WTC11 (cell line): Measurements from ENCODE around the gene DCTD. TPM values are rescaled to one million over a fixed set of nuclear protein-coding genes. Genes with fewer than 3 reads are reported as not detected.

Source experiments
- ATAC-seq: fragments of 200-7000 bp; cut with Tn5 transposase; 2 replicates; pipeline ENCODE4 v1.10.0; 2021; ENCODE audit warnings: mild to moderate bottlenecking, moderate library complexity
- CTCF ChIA-PET: fragments of 300-600 bp; sonication (Branson Sonifier 250); formaldehyde crosslinking; loops from one replicate; lab custom pipeline; 2021; ENCODE audit warnings: antibody characterized with exemption; lab: Charles Lee
- POLR2A ChIA-PET: fragments of 350-600 bp; sonication (Branson Sonifier 250); formaldehyde crosslinking; loops from one replicate; lab custom pipeline; 2021; ENCODE audit warnings: antibody characterized with exemption; lab: Charles Lee
- DNase-seq: peaks from one replicate; pipeline ENCODE4 v3.0.0; 2021; ENCODE audit warnings: low spot score
- H3K27ac Mint-ChIP-seq: 2 replicates; pipeline ENCODE4 v1.8.0; 2021; ENCODE audit warnings: mixed read lengths
- H3K27me3 Mint-ChIP-seq: 2 replicates; pipeline ENCODE4 v1.8.0; 2021; ENCODE audit warnings: low read depth, mild to moderate bottlenecking, moderate library complexity, mixed read lengths
- H3K36me3 Mint-ChIP-seq: 2 replicates; pipeline ENCODE4 v1.8.0; 2021; ENCODE audit warnings: mixed read lengths
- H3K4me1 Mint-ChIP-seq: 2 replicates; pipeline ENCODE4 v1.8.0; 2022; ENCODE audit warnings: mixed read lengths
- H3K4me3 Mint-ChIP-seq: 2 replicates; pipeline ENCODE4 v1.8.0; 2021; ENCODE audit warnings: mild to moderate bottlenecking, moderate library complexity, mixed read lengths
- H3K9me3 Mint-ChIP-seq: 2 replicates; pipeline ENCODE4 v1.8.0; 2021; ENCODE audit warnings: mixed read lengths
- ATF1 ChIP-seq: sonication (generic); formaldehyde crosslinking; IDR thresholded peaks from 2 replicates; pipeline ENCODE4 v1.8.1; 2023; ENCODE audit warnings: mild to moderate bottlenecking, moderate library complexity, missing genetic modification reagents
- CREM ChIP-seq: sonication (generic); formaldehyde crosslinking; IDR thresholded peaks from 2 replicates; pipeline ENCODE4 v1.8.1; 2022; ENCODE audit warnings: mild to moderate bottlenecking, missing genetic modification reagents, moderate library complexity
- FOXK1 ChIP-seq: sonication (generic); formaldehyde crosslinking; IDR thresholded peaks from 2 replicates; pipeline ENCODE4 v1.8.0; 2022; ENCODE audit warnings: mild to moderate bottlenecking, moderate library complexity, missing genetic modification reagents
- NFE2L1 ChIP-seq: sonication (generic); formaldehyde crosslinking; IDR thresholded peaks from 2 replicates; pipeline ENCODE4 v1.8.1; 2023; ENCODE audit warnings: missing genetic modification reagents
- NFYB ChIP-seq: sonication (generic); formaldehyde crosslinking; conservative IDR thresholded peaks from 2 replicates; pipeline ENCODE4 v1.8.0; 2022; ENCODE audit warnings: low read depth, missing genetic modification reagents
- OVOL2 ChIP-seq: fragments of 250-450 bp; sonication (Bioruptor Pico); IDR thresholded peaks from 2 replicates; pipeline ENCODE4 v1.9.0; 2021; ENCODE audit warnings: mild to moderate bottlenecking, borderline replicate concordance
- SMAD4 ChIP-seq: sonication (generic); formaldehyde crosslinking; IDR thresholded peaks from 2 replicates; pipeline ENCODE4 v1.8.0; 2022; ENCODE audit warnings: mild to moderate bottlenecking, missing genetic modification reagents
- ZNF423 ChIP-seq: fragments of 250-450 bp; sonication (Bioruptor Pico); IDR thresholded peaks from 2 replicates; pipeline ENCODE4 v2.1.2; 2022; ENCODE audit warnings: mild to moderate bottlenecking, moderate library complexity
- total RNA-seq: library from RNA; stranded (reverse); gene quantifications from 3 replicates; pipeline ENCODE4 v1.2.3, GENCODE V29; 2021
- TF ChIP-seq, protein P1 (sequence below): fragments of 250-450 bp; sonication (Bioruptor Pico); IDR thresholded peaks from 2 replicates; pipeline ENCODE4 v1.9.0; 2021; ENCODE audit warnings: mild to moderate bottlenecking, borderline replicate concordance
- TF ChIP-seq, protein P2 (sequence below): fragments of 250-450 bp; sonication (Bioruptor Pico); IDR thresholded peaks from 2 replicates; pipeline ENCODE4 v1.9.0; 2021; ENCODE audit warnings: mild to moderate bottlenecking
- TF ChIP-seq, protein P3 (sequence below): fragments of 250-450 bp; sonication (Bioruptor Pico); IDR thresholded peaks from 2 replicates; pipeline ENCODE4 v1.9.0; 2021; ENCODE audit warnings: moderate library complexity, mild to moderate bottlenecking, inconsistent platforms, borderline replicate concordance

The DCTD gene
- total RNA-seq, 1 experiment from 2014 or later, result 56.8 TPM

DNA sequence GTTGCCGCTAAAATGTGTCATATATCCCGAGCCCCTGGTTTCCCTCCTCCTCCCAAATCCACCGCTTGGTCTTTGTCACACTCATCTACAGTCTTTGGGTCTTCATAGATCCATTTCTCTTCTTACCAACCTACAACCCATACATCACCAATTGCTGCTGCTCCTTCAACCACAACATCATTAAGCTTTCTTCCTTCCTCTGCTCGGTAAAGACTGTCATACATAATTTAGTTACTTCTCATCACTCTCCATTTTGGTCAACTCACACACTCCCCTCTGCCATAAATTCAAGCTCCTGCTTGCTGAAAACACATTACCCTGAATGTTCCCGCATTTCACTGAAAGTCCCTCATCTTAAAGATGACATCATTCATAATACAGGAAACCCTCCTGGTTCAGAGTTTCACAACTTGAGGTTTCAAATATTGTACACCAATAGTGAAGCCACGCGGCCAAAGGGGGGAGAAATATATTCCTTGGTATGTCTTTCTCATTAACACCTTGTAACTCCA lies 1.7 kb upstream of the DCTD start (continued):
- TF ChIP-seq, protein P1, sequence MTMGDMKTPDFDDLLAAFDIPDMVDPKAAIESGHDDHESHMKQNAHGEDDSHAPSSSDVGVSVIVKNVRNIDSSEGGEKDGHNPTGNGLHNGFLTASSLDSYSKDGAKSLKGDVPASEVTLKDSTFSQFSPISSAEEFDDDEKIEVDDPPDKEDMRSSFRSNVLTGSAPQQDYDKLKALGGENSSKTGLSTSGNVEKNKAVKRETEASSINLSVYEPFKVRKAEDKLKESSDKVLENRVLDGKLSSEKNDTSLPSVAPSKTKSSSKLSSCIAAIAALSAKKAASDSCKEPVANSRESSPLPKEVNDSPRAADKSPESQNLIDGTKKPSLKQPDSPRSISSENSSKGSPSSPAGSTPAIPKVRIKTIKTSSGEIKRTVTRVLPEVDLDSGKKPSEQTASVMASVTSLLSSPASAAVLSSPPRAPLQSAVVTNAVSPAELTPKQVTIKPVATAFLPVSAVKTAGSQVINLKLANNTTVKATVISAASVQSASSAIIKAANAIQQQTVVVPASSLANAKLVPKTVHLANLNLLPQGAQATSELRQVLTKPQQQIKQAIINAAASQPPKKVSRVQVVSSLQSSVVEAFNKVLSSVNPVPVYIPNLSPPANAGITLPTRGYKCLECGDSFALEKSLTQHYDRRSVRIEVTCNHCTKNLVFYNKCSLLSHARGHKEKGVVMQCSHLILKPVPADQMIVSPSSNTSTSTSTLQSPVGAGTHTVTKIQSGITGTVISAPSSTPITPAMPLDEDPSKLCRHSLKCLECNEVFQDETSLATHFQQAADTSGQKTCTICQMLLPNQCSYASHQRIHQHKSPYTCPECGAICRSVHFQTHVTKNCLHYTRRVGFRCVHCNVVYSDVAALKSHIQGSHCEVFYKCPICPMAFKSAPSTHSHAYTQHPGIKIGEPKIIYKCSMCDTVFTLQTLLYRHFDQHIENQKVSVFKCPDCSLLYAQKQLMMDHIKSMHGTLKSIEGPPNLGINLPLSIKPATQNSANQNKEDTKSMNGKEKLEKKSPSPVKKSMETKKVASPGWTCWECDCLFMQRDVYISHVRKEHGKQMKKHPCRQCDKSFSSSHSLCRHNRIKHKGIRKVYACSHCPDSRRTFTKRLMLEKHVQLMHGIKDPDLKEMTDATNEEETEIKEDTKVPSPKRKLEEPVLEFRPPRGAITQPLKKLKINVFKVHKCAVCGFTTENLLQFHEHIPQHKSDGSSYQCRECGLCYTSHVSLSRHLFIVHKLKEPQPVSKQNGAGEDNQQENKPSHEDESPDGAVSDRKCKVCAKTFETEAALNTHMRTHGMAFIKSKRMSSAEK (CRISPR knock-in tag), result no peak
- no peak for TF ChIP-seq NFE2L1 (CRISPR knock-in tag)

GRCh38 chr4:182918044-182918607 lies 940 bp upstream of the DCTD start:
- CTCF ChIA-PET, result interaction anchor here (0.7 to 1.1 kb wide), 5 partner anchors 20 to 481 kb away, joined by 3 read pairs; no protein-coding TSS in a partner anchor
- Mint-ChIP-seq H3K4me3 (peak overlapping the region; percentile 80), H3K9me3 (no peaks in the 10 kb centered on the region), H3K36me3 (peaks cover 8% of the 10 kb centered on the region), H3K4me1 (peaks cover 30% of the 10 kb centered on the region), H3K27ac (peak overlapping the region; percentile 78), H3K27me3 (peaks cover 11% of the 10 kb centered on the region; the same call in 1 of the 2 replicates)
- no peak for DNase-seq
- POLR2A ChIA-PET, result interaction anchor here (0.6 kb wide), 1 partner anchor 109 kb away, joined by 3 read pairs; no protein-coding TSS in a partner anchor
- no peak for TF ChIP-seq CREM (CRISPR knock-in tag)
- TF ChIP-seq NFYB (CRISPR knock-in tag), result no peak
- TF ChIP-seq, protein P1 (CRISPR knock-in tag), result no peak
- no peak for TF ChIP-seq SMAD4 (CRISPR knock-in tag)
- TF ChIP-seq, protein P2, sequence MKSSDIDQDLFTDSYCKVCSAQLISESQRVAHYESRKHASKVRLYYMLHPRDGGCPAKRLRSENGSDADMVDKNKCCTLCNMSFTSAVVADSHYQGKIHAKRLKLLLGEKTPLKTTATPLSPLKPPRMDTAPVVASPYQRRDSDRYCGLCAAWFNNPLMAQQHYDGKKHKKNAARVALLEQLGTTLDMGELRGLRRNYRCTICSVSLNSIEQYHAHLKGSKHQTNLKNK, result no peak
- TF ChIP-seq ATF1 (CRISPR knock-in tag), result no peak
- TF ChIP-seq FOXK1 (CRISPR knock-in tag), result no peak
- TF ChIP-seq, protein P3, sequence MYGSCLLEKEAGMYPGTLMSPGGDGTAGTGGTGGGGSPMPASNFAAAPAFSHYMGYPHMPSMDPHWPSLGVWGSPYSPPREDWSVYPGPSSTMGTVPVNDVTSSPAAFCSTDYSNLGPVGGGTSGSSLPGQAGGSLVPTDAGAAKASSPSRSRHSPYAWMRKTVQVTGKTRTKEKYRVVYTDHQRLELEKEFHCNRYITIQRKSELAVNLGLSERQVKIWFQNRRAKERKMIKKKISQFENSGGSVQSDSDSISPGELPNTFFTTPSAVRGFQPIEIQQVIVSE (CRISPR knock-in tag), result no peak
- TF ChIP-seq ZNF423 (CRISPR knock-in tag), result no peak
- no peak for TF ChIP-seq OVOL2 (CRISPR knock-in tag)
- ATAC-seq, result no peak
